Transverse colon (tissue), 3 donors: ENCODE results near the gene VPS37D.

Source experiments
- POLR2A ChIP-seq: fragments of 450-650 bp; IDR thresholded peaks from one replicate; pipeline ENCODE4 v1.6.1; 2016; ENCODE audit warnings: antibody characterized with exemption, mild to moderate bottlenecking, moderate library complexity
- TF ChIP-seq, protein P1 (sequence below), 5 experiments: fragments of 200-600 bp in 3 of 5; fragments of 450-650 bp in 2 of 5; sonication (generic) in 3 of 5; IDR thresholded peaks; 1 replicate in 2 of 5; 2 replicates in 3 of 5; pipeline ENCODE4 v1.5.1; 2016 to 2017; ENCODE audit warnings: antibody characterized with exemption in 5 of 5, inconsistent platforms in 3 of 5, mild to moderate bottlenecking in 2 of 5, moderate library complexity in 1 of 5

GRCh38 chr7:73646785-73647724, 20.6 kb upstream of the VPS37D start:
- TF ChIP-seq, protein P1, sequence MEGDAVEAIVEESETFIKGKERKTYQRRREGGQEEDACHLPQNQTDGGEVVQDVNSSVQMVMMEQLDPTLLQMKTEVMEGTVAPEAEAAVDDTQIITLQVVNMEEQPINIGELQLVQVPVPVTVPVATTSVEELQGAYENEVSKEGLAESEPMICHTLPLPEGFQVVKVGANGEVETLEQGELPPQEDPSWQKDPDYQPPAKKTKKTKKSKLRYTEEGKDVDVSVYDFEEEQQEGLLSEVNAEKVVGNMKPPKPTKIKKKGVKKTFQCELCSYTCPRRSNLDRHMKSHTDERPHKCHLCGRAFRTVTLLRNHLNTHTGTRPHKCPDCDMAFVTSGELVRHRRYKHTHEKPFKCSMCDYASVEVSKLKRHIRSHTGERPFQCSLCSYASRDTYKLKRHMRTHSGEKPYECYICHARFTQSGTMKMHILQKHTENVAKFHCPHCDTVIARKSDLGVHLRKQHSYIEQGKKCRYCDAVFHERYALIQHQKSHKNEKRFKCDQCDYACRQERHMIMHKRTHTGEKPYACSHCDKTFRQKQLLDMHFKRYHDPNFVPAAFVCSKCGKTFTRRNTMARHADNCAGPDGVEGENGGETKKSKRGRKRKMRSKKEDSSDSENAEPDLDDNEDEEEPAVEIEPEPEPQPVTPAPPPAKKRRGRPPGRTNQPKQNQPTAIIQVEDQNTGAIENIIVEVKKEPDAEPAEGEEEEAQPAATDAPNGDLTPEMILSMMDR (IDR thresholded peaks at IDR 0.05), result no peak
- TF ChIP-seq POLR2A, result no peak
